Fibroblast of the conjunctiva (primary cell): ENCODE measurements around the gene SART3.

ENCODE experiments used
- DNase-seq: peaks from one replicate; pipeline ENCODE4 v3.0.0-alpha.2; 2010; ENCODE audit warnings: low read depth

The SART3 gene

DNA sequence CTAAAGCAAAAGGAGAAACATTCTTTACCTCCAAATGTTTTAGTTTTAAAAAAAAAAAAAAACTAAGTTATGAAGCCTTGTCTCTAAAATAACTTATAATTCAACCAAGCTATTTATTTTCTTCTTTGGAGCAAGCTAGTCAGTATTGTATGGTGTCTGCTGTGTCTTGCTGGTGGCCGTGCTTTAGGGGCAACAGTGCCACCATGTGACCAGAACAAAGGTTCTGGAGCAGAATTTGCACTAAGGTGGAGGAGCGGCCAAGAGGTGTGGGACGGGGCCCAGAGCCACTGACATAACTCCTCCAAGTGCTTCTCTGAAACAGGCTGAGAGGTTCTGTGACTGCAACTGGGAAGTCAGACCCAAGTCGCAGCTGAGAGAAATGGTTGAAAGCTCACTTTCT lies 41.4 kb downstream of the SART3 start:
- no peak for DNase-seq

- DNase-seq, result no peak
These were observed 42.1 kb downstream of the SART3 start for GRCh38 chr12:108518716-108519496.

GRCh38 chr12:108518101-108518715 lies 42.8 kb downstream of the SART3 start:
- no peak for DNase-seq

DNA sequence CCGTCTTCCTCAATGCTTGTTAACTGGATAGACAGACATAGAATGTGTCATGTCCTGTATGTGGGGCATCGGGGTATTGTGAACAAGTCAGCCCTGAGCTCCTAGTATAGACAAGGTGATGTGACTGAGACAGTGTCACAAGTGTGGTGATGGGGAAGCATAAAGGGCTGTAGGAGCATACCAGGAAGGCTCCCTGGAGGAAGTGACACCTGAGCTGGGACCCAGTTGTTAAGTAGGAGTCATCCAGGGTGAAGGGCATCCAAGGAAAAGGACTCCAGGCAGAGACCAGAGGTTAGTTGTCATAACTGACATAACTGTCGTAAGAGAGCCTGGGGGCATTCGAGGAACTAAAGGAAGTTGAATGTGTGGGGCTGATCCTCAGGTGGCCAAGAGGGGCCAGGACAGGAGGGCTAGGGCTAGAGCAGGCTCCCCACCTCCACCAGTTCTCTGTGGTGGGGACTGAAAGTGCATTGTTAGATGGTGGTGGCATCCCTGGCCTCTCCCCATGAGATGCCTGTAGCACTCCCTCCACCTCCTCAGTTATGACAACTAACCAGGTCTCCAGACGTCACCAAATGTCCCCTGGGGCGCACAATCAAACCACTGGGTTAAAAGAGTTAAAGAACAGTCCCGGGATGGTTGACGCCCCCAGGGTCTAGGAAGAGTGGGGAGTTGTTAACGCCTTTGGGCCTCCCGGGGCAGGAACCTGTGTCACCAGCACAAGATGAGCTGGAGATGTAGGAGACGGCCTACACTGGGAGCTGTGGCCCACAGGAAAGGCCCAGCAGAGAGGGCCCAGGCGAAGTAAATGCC lies 43.5 kb downstream of the SART3 start:
- no peak for DNase-seq

- no peak for DNase-seq
These were observed 44.3 kb downstream of the SART3 start for GRCh38 chr12:108516511-108517275.

DNA sequence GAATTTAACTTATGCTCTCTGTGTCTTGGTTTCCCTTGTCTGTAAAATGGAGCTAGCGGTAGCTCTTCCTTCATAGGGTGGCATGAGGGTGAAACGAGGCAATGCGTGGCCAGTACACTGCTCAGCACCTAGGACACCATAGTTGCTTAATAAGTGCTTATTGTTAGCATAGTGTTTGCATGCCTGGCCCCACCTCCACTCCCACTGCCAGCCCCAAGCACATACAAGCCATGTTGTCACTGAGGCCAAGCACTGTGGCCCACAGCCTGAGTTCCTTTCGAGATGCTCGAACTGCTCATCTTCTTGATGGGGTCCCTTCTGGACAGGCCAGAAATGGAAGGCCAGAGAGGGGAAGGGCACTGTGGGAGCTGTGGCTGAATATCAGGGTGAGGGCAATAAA lies 45.1 kb downstream of the SART3 start:
- no peak for DNase-seq

DNA sequence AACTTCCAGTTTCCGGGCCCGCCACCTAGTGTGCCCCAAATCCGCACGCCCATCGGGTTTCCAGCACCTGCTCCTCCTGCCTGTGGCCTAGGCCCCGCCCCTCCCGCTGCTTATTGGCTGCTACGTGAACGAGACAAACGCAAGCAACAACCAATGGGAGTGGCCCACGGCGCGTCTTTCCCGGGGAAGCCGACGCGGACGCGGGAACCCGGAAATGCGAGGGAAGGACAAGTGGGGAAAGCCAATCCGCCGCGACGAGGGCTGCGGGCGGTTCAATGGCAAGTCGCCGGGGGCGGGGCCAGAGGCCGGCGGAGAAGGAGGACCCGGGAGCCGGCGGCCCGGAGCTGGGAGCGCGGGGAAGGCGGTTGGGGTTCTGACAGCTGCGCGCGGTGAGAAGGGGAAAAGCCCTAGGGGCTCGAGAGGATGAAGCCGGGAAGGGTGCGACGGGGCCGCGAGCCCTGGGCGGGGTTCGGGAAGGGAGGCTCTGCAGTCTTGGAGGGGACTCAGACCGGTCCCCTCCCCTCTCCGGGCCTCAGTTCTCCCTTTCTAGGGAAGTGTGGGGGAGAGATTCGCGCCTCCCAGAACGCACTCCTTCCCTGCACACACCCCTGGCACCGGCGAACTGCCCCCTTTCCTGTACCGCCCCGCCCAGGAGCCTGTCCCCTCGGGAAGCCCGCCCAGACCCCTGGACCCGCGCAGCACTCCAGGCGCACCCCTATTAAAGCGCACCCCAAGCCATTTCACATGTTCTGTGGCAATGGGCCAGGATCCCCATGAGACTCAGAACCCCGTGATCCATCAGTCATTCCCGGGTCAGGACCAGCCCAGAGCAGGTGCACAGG lies 45.8 kb downstream of the SART3 start, which contains the start of gene FICD:
Gene FICD, plus strand, starts transcription at position 305 of the 842 bp plus-strand sequence. CDS start 1,696 bp downstream, outside the sequence.
- DNase-seq, result peak; percentile 93

GRCh38 chr12:108514468-108514972 lies 46.5 kb downstream of the SART3 start:
- DNase-seq, result no peak

GRCh38 chr12:108511633-108512540 lies 49.1 kb downstream of the SART3 start:
- peak; percentile 66 for DNase-seq

GRCh38 chr12:108510836-108511235 lies 50.1 kb downstream of the SART3 start:
- DNase-seq, result no peak

GRCh38 chr12:108509806-108510205 lies 51.2 kb downstream of the SART3 start:
- DNase-seq, result no peak

DNA sequence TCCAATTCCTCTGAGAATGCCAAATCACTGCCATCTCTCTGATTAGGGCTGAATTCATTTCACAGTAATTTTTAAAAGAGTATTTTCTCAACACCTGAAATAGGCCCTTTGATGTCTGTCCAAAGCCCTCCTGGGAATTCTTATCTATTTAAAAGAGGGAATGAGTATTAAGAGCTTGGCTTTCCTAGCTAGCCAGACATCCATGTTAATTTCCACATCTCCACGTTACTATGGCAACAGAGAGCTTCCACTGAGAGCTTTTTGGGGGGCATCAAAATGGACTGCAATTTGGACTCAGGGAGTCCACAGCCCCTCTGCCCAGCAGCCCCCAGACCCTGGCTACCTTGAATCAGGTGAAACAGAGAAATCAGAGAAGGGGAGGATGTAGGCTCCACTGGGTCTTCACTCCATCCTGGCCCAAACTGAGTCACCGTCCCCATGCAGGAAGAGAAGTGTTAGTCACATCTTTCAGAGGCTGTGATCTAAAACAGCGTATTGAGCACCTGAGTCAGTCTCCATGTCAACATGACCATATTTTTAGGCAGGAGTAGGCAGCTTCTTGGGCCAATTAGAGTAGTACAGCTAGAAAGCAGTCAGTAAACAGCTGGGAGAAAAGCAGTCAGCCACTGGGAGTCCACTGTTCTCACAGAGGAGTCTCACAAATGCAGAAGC lies 52.9 kb downstream of the SART3 start:
- DNase-seq, result no peak

- no peak for DNase-seq
These were observed 55.8 kb downstream of the SART3 start for GRCh38 chr12:108505129-108505528.

GRCh38 chr12:108502922-108503321 lies 58.1 kb downstream of the SART3 start:
- no peak for DNase-seq

GRCh38 chr12:108498136-108498535 lies 62.8 kb downstream of the SART3 start:
- no peak for DNase-seq

DNA sequence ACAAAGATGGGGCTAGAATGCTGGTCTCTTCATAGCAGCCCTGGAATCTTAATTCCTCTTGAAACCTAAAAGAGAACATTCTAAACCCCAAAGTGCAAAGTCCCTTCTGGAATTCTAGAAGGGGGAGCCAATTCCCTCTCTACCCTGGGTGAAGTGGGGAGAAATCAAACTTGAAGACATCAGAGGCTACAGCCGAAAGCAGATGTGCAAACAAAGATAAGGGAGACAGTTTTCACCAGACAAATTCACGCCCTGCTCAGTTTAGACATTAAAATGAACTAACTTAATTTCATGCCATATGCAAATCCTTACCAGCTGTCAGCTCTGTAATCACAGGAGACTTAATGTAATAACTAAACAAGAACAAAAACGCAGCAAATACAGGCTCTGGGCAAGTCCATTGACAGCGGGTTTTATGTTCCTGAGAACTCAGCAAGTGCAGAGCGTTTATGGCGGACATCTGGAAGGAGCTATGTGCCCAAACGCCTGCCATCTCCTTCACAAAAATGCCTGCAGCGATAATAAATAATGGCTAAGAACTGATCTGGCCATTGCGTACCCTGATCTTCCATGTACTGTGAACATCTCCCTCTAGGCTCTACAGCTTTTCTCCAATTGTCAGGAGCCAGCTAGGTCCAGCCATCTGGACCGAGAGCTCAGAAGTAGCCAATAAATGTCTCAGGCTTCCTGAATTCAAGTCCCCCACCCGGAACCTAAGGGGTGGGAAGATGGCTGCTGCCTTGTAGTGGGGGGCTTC lies 65.0 kb downstream of the SART3 start:
- no peak for DNase-seq

- DNase-seq, result peak; percentile 10
These were observed 65.9 kb downstream of the SART3 start for GRCh38 chr12:108495054-108495453.

- DNase-seq, result no peak
These were observed 69.7 kb downstream of the SART3 start for GRCh38 chr12:108491256-108491655.
